Sigmoid colon (tissue), 4 donors: Measurements from ENCODE around the gene C10orf62.

ENCODE experiments used
- POLR2A ChIP-seq, 2 donors: fragments of 450-650 bp; IDR thresholded peaks; one replicate each; pipeline ENCODE4 v1.6.1; 2016; ENCODE audit warnings: antibody characterized with exemption in 2 of 2, mild to moderate bottlenecking in 2 of 2, moderate library complexity in 2 of 2
- POLR2AphosphoS5 ChIP-seq, 4 donors: sonication (generic); formaldehyde crosslinking; IDR thresholded peaks; one replicate each; pipeline ENCODE4 v1.6.1; 2017; ENCODE audit warnings: antibody characterized with exemption in 4 of 4
- TF ChIP-seq, protein P1 (sequence below), 4 experiments: fragments of 450-650 bp in 3 of 4; fragments of 200-600 bp in 1 of 4; IDR thresholded peaks; one replicate each; pipeline ENCODE4 v1.5.1; 2016 to 2019; ENCODE audit warnings: antibody characterized with exemption in 4 of 4, mild to moderate bottlenecking in 3 of 4, moderate library complexity in 2 of 4

- TF ChIP-seq POLR2AphosphoS5 (IDR thresholded peaks at IDR 0.05) (peak; percentile 79 to 94 (median 86)), POLR2A (IDR thresholded peaks at IDR 0.05) (peak; percentile 29 to 68)
- TF ChIP-seq, protein P1, sequence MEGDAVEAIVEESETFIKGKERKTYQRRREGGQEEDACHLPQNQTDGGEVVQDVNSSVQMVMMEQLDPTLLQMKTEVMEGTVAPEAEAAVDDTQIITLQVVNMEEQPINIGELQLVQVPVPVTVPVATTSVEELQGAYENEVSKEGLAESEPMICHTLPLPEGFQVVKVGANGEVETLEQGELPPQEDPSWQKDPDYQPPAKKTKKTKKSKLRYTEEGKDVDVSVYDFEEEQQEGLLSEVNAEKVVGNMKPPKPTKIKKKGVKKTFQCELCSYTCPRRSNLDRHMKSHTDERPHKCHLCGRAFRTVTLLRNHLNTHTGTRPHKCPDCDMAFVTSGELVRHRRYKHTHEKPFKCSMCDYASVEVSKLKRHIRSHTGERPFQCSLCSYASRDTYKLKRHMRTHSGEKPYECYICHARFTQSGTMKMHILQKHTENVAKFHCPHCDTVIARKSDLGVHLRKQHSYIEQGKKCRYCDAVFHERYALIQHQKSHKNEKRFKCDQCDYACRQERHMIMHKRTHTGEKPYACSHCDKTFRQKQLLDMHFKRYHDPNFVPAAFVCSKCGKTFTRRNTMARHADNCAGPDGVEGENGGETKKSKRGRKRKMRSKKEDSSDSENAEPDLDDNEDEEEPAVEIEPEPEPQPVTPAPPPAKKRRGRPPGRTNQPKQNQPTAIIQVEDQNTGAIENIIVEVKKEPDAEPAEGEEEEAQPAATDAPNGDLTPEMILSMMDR (IDR thresholded peaks at IDR 0.05) = no peak
Observed at GRCh38 chr10:97640174-97640867, 50.8 kb downstream of the C10orf62 start, which contains the start of gene PI4K2A.
